K562 (cell line): ENCODE measurements around the gene CCT3. TPM values are rescaled to one million over a fixed set of nuclear protein-coding genes. Genes with fewer than 3 reads are reported as not detected.

ENCODE experiments used
- ATAC-seq: fragments of 200-7000 bp; cut with Tn5 transposase; 3 replicates; pipeline ENCODE4 v1.9.1; 2020; ENCODE audit warnings: moderate library complexity
- BruUV-seq: library from RNA; stranded (reverse); fragments of 400-500 nt; replicated peaks from 2 replicates; lab custom pipeline; 2021; lab: Mats Ljungman, UMichigan
- CTCF ChIA-PET: fragments of 300-600 bp; formaldehyde crosslinking; extraction: SDS; loops from one replicate; lab custom pipeline; 2021; ENCODE audit warnings: low intra/inter-chr PET ratio; lab: Yijun Ruan, JAX
- POLR2A ChIA-PET: fragments of 300-600, 350-650 bp; sonication (Branson Sonifier 250); formaldehyde crosslinking; extraction: SDS; loops from one replicate; lab custom pipeline; 2021; ENCODE audit warnings: antibody characterized with exemption, inconsistent platforms; lab: Yijun Ruan, JAX
- DNase-seq, 4 experiments: peaks; one replicate each; pipeline versions ENCODE4 v3.0.0 to v3.0.0-alpha.2; 2011 to 2018; ENCODE audit warnings: low spot score in 3 of 4, mixed read lengths in 3 of 4; ENCODE audit errors: extremely low read depth in 1 of 4
- FAIRE-seq: peaks from 2 replicates; lab custom pipeline; 2011; peaks lifted over from hg19 to GRCh38; lab: Jason Lieb, UNC
- H2AFZ ChIP-seq: 2 replicates; pipeline ENCODE4 v1.6.0; 2011; ENCODE audit warnings: low read depth, low read length, control low read depth, inconsistent platforms
- H3K27ac ChIP-seq: fragments of 200-600 bp; 3 replicates; pipeline ENCODE4 v1.8.0; 2011; ENCODE audit warnings: low read depth, mild to moderate bottlenecking, control low read depth, inconsistent platforms, low read length, moderate library complexity, mixed read lengths; ENCODE audit errors: extremely low read depth
- H3K27me3 ChIP-seq, 2 experiments: fragments of 300-600 bp in 1 of 2; 2 replicates in 1 of 2; 3 replicates in 1 of 2; pipeline versions ENCODE4 v1.6.0 to v1.8.0; 2011; ENCODE audit warnings: inconsistent platforms in 2 of 2, low read length in 2 of 2, mild to moderate bottlenecking in 1 of 2, mixed read lengths in 1 of 2, moderate library complexity in 1 of 2; ENCODE audit not compliant: control insufficient read depth in 2 of 2, insufficient read depth in 2 of 2
- H3K36me3 ChIP-seq: fragments of 300-600 bp; 3 replicates; pipeline ENCODE4 v1.8.0; 2011; ENCODE audit warnings: mild to moderate bottlenecking, low read length, inconsistent platforms; ENCODE audit not compliant: control insufficient read depth, insufficient read depth
- H3K4me1 ChIP-seq, 2 experiments: fragments of 200-600 bp in 1 of 2; replicated peaks in 1 of 2; 2 replicates in 1 of 2; 3 replicates in 1 of 2; pipeline versions ENCODE4 v1.5.1 to v1.8.0; 2011; ENCODE audit warnings: inconsistent platforms in 2 of 2, low read length in 2 of 2, mild to moderate bottlenecking in 1 of 2, mixed read lengths in 1 of 2, moderate library complexity in 1 of 2; ENCODE audit not compliant: control insufficient read depth in 2 of 2, insufficient read depth in 2 of 2
- H3K4me2 ChIP-seq: 2 replicates; pipeline ENCODE4 v1.6.1; 2011; ENCODE audit warnings: low read length, control low read depth, inconsistent platforms, mixed read lengths; ENCODE audit not compliant: insufficient read depth
- H3K4me3 ChIP-seq: fragments of 200-600 bp; sonication (generic), shearing (Covaris generic); 2 replicates; pipeline ENCODE4 v1.5.1; 2016; ENCODE audit warnings: control low read depth, inconsistent platforms
- H3K79me2 ChIP-seq: fragments of 200-600 bp; 3 replicates; pipeline ENCODE4 v1.8.0; 2011; ENCODE audit warnings: low read length, inconsistent platforms; ENCODE audit not compliant: control insufficient read depth, insufficient read depth
- H3K9ac ChIP-seq, 2 experiments: 2 replicates each; pipeline versions ENCODE4 v1.6.0 to v1.6.1; 2011; ENCODE audit warnings: low read depth in 2 of 2, low read length in 2 of 2, control low read depth in 1 of 2, inconsistent platforms in 1 of 2, mild to moderate bottlenecking in 1 of 2, mixed read lengths in 1 of 2; ENCODE audit not compliant: insufficient read depth in 1 of 2
- H3K9me1 ChIP-seq: one replicate; pipeline ENCODE4 v1.6.0; 2011; ENCODE audit warnings: inconsistent platforms, mild to moderate bottlenecking, low read length, moderate library complexity; ENCODE audit not compliant: control insufficient read depth, insufficient read depth
- H3K9me3 ChIP-seq: replicated peaks from 2 replicates; pipeline ENCODE4 v1.5.1; 2011; ENCODE audit warnings: low read depth, low read length, inconsistent platforms; ENCODE audit not compliant: control insufficient read depth, insufficient read depth
- H4K20me1 ChIP-seq: replicated peaks from 2 replicates; pipeline ENCODE4 v1.6.1; 2011; ENCODE audit warnings: low read length, inconsistent platforms, mixed read lengths; ENCODE audit not compliant: control insufficient read depth, insufficient read depth
- BRD9 ChIP-seq: fragments of 450-650 bp; IDR thresholded peaks from 2 replicates; pipeline ENCODE4 v1.6.1; 2018; ENCODE audit warnings: low read depth; ENCODE audit not compliant: partially characterized antibody
- BRF2 ChIP-seq: IDR thresholded peaks from 3 replicates; pipeline ENCODE4 v1.6.1; 2011; ENCODE audit warnings: borderline replicate concordance, mild to moderate bottlenecking; ENCODE audit not compliant: insufficient read length, insufficient read depth
- HDAC8 ChIP-seq: fragments of 450-650 bp; IDR thresholded peaks from 2 replicates; pipeline ENCODE4 v1.6.1; 2016; ENCODE audit warnings: mild to moderate bottlenecking, missing genetic modification characterization, moderate library complexity, missing compliant biosample characterization
- HNRNPUL1 ChIP-seq: fragments of 200-400 bp; formaldehyde crosslinking; IDR thresholded peaks from 2 replicates; pipeline ENCODE4 v1.6.1; 2017; ENCODE audit warnings: low read length
- MCM5 ChIP-seq: fragments of 450-650 bp; IDR thresholded peaks from 2 replicates; pipeline ENCODE4 v1.6.1; 2016; ENCODE audit warnings: low read depth
- NR2C1 ChIP-seq, 2 experiments: fragments of 450-650 bp; IDR thresholded peaks; 2 replicates each; pipeline ENCODE4 v1.6.1; 2017; ENCODE audit warnings: mild to moderate bottlenecking in 2 of 2, antibody characterized with exemption in 1 of 2, inconsistent platforms in 1 of 2, missing compliant biosample characterization in 1 of 2, missing genetic modification characterization in 1 of 2
- NR4A1 ChIP-seq, 2 experiments: fragments of 250-450 bp in 1 of 2; fragments of 450-650 bp in 1 of 2; sonication (Bioruptor Pico) in 1 of 2; IDR thresholded peaks; 2 replicates each; pipeline versions ENCODE4 v1.4.0 to v1.6.1; 2016 to 2020; ENCODE audit warnings: mild to moderate bottlenecking in 2 of 2, missing compliant biosample characterization in 1 of 2, missing genetic modification characterization in 1 of 2, moderate library complexity in 1 of 2
- ZKSCAN3 ChIP-seq: fragments of 250-450 bp; sonication (Bioruptor Pico); IDR thresholded peaks from 2 replicates; pipeline ENCODE4 v1.4.0; 2020
- ZNF707 ChIP-seq: fragments of 250-450 bp; sonication (Bioruptor Pico); conservative IDR thresholded peaks from 2 replicates; pipeline ENCODE4 v1.8.0; 2022; ENCODE audit warnings: inconsistent platforms, mild to moderate bottlenecking, moderate library complexity
- ZNF785 ChIP-seq: fragments of 250-450 bp; sonication (Bioruptor Pico); IDR thresholded peaks from 2 replicates; pipeline ENCODE4 v1.4.0; 2020; ENCODE audit warnings: mild to moderate bottlenecking
- WGBS: fragments of 100-300 bp; shearing (Covaris generic); methylation state at CpG from one replicate; pipeline ENCODE4 v1.1.6; 2016; ENCODE audit warnings: low coverage, mixed read lengths; ENCODE audit not compliant: insufficient coverage; ENCODE audit errors: missing lambda C conversion rate; 5-methylcytosine and 5-hydroxymethylcytosine counted together
- in situ Hi-C: fragments of 300-500 bp; cut with MboI; formaldehyde crosslinking; loops from 4 replicates; pipeline ENCODE4 v1.15.0; 2018; ENCODE audit warnings: inconsistent platforms, mixed read lengths
- intact Hi-C: fragments of 100-400 bp; cut with micrococcal nuclease; formaldehyde crosslinking; loops from 2 replicates; pipeline ENCODE4 v1.14.2; 2022
- polyA plus RNA-seq, 8 experiments: library from polyadenylated mRNA; depleted of rRNA in 4 of 8; stranded (reverse) in 5 of 8; unstranded in 3 of 8; fragments of >200 nt; fragmentation: Nextera tagmentation in 2 of 8; fragmentation: Illumina TruSeq in 1 of 8; extraction: Ambion mirVana in 2 of 8; extraction: Trizol in 1 of 8; gene quantifications; 2 replicates each; pipeline versions ENCODE4 v1.2.1 to v1.2.3, GENCODE V29; 2011 to 2014; ENCODE audit warnings: inconsistent platforms in 1 of 8, missing spikeins in 1 of 8
- total RNA-seq, 7 experiments: library from RNA; depleted of rRNA in 6 of 7; stranded (reverse); fragments of >200 nt in 6 of 7; fragmentation: Illumina TruSeq in 2 of 7; extraction: Trizol in 2 of 7; gene quantifications; 2 replicates each; pipeline versions ENCODE4 v1.2.1 to v1.2.3, GENCODE V29; 2011 to 2021; ENCODE audit warnings: low replicate concordance in 1 of 7

The CCT3 gene
- total and polyA plus RNA-seq, 9 of the 15 experiments (the other 6 are each of a cell fraction or from before 2014, with no cell fraction given): 475 to 1,167 (median 610) TPM

GRCh38 chr1:156373546-156373945 is 35.5 kb upstream of the CCT3 start:
- FAIRE-seq: no peak
- H3K9ac ChIP-seq: no peak overlapping the region
- peaks cover 0 to 15% of the 10 kb centered on the region in 2 experiments; a peak in 4 of 5 replicates for H3K27me3 ChIP-seq
- H3K4me2 ChIP-seq: no peak overlapping the region
- no peaks in the 10 kb centered on the region for H3K9me1 ChIP-seq
- H3K79me2 ChIP-seq: no peaks in the 10 kb centered on the region
- ATAC-seq: no peak
- H3K4me1 ChIP-seq: peaks cover 0 to 21% of the 10 kb centered on the region in 2 experiments; a peak in 3 of 5 replicates
- intact Hi-C loops (no loop called here), in situ Hi-C loops (no loop called here)
- H3K27ac ChIP-seq: no peak overlapping the region
- no peak for TF ChIP-seq ZKSCAN3 (CRISPR knock-in tag)
- CTCF ChIA-PET: no interaction called here
- no peaks in the 10 kb centered on the region for H3K36me3 ChIP-seq
- BruUV-seq: no TSS peak
- H3K4me3 ChIP-seq: no peak overlapping the region
- DNase-seq: no peak
- no peaks in the 10 kb centered on the region for H3K9me3 ChIP-seq
- POLR2A ChIA-PET: interaction anchor here (0.9 to 1.0 kb wide), 2 partner anchors 12 to 72 kb away, joined by 3 to 4 read pairs; no protein-coding TSS in a partner anchor
- no peak overlapping the region for H2AFZ ChIP-seq
- H4K20me1 ChIP-seq: no peaks in the 10 kb centered on the region

- ATAC-seq (no peak), FAIRE-seq (no peak), DNase-seq (no peak)
- in situ Hi-C loops (no loop called here), intact Hi-C loops (no loop called here)
- no TSS peak for BruUV-seq
- no peaks in the 10 kb centered on the region for H3K9me1 ChIP-seq
- no peak overlapping the region for H3K4me3 ChIP-seq
- peaks cover 0 to 22% of the 10 kb centered on the region in 2 experiments; a peak in 3 of 5 replicates for H3K4me1 ChIP-seq
- peaks cover 0 to 15% of the 10 kb centered on the region in 2 experiments; a peak in 4 of 5 replicates for H3K27me3 ChIP-seq
- H3K27ac ChIP-seq: no peak overlapping the region
- H3K9me3 ChIP-seq: no peaks in the 10 kb centered on the region
- H3K36me3 ChIP-seq: no peaks in the 10 kb centered on the region
- no peaks in the 10 kb centered on the region for H4K20me1 ChIP-seq
- H3K9ac ChIP-seq: no peak overlapping the region
- ChIA-PET POLR2A (interaction anchor here (1.0 to 1.1 kb wide), 2 partner anchors 9 to 73 kb away, joined by 3 to 5 read pairs; no protein-coding TSS in a partner anchor), CTCF (no interaction called here)
- 2% methylated on average over 4 of the region's 4 CpGs for WGBS
- H3K79me2 ChIP-seq: no peaks in the 10 kb centered on the region
- no peak overlapping the region for H2AFZ ChIP-seq
- no peak overlapping the region for H3K4me2 ChIP-seq
- TF ChIP-seq BRF2: no peak
- no peak for TF ChIP-seq ZNF785 (CRISPR knock-in tag)
- no peak for TF ChIP-seq HNRNPUL1
- TF ChIP-seq BRD9: no peak
- no peak for TF ChIP-seq MCM5
- no peak for TF ChIP-seq NR2C1 (IDR thresholded peaks at IDR 0.05)
- no peak for TF ChIP-seq NR2C1 (tag; IDR thresholded peaks at IDR 0.05)
- no peak for TF ChIP-seq ZNF707 (CRISPR knock-in tag)
- TF ChIP-seq NR4A1 (CRISPR knock-in tag; IDR thresholded peaks at IDR 0.05): no peak
- no peak for TF ChIP-seq NR4A1 (tag; IDR thresholded peaks at IDR 0.05)
- TF ChIP-seq HDAC8: no peak
Measured at GRCh38 chr1:156372876-156373275, 34.8 kb upstream of the CCT3 start.
